H1 (cell line): ENCODE measurements around the gene DYRK1B. TPM values are rescaled to one million over a fixed set of nuclear protein-coding genes. Genes with fewer than 3 reads are reported as not detected.

Experiments
- CTCF ChIA-PET: fragments of 300-600 bp; sonication (Branson Sonifier 250); formaldehyde crosslinking; loops from one replicate; lab custom pipeline; 2021; ENCODE audit not compliant: partially characterized antibody; lab: Charles Lee
- POLR2A ChIA-PET: fragments of 300-600 bp; sonication (Branson Sonifier 250); formaldehyde crosslinking; loops from one replicate; lab custom pipeline; 2021; ENCODE audit warnings: inconsistent platforms; ENCODE audit not compliant: partially characterized antibody; lab: Charles Lee
- DNase-seq, 2 experiments: peaks; one replicate each; pipeline versions ENCODE4 v3.0.0 to v3.0.0-alpha.2; 2010 to 2022; ENCODE audit warnings: low spot score in 2 of 2, low read depth in 1 of 2, mixed read lengths in 1 of 2
- FAIRE-seq: peaks from 2 replicates; lab custom pipeline; 2011; peaks lifted over from hg19 to GRCh38; lab: Jason Lieb, UNC
- H2AFZ ChIP-seq: 2 replicates; pipeline ENCODE4 v1.8.1; 2012; ENCODE audit warnings: low read length, inconsistent platforms
- H2AK5ac ChIP-seq: 2 replicates; pipeline ENCODE4 v1.6.1; 2013; ENCODE audit warnings: low read depth, low read length
- H2BK120ac ChIP-seq: replicated peaks from 2 replicates; pipeline ENCODE3; 2013; ENCODE audit warnings: low read depth, low read length, inconsistent platforms
- H2BK12ac ChIP-seq: 2 replicates; pipeline ENCODE4 v1.6.1; 2013; ENCODE audit warnings: low read depth, low read length
- H2BK15ac ChIP-seq: 2 replicates; pipeline ENCODE4 v1.6.1; 2013; ENCODE audit warnings: low read length
- H2BK20ac ChIP-seq: 2 replicates; pipeline ENCODE4 v1.6.1; 2013; ENCODE audit warnings: low read length
- H2BK5ac ChIP-seq: 2 replicates; pipeline ENCODE4 v1.6.1; 2013; ENCODE audit warnings: low read depth, low read length
- H3K14ac ChIP-seq: 2 replicates; pipeline ENCODE4 v1.6.1; 2013; ENCODE audit warnings: inconsistent platforms; ENCODE audit not compliant: insufficient read length
- H3K18ac ChIP-seq: 2 replicates; pipeline ENCODE4 v1.6.1; 2013; ENCODE audit warnings: low read length; ENCODE audit errors: extremely low read depth
- H3K23ac ChIP-seq: 2 replicates; pipeline ENCODE4 v1.6.1; 2013; ENCODE audit warnings: inconsistent platforms; ENCODE audit not compliant: insufficient read length
- H3K23me2 ChIP-seq: 2 replicates; pipeline ENCODE4 v1.6.1; 2013; ENCODE audit warnings: low read depth, low read length
- H3K27ac ChIP-seq: 2 replicates; pipeline ENCODE4 v1.6.1; 2011; ENCODE audit warnings: low read depth, low read length, inconsistent platforms
- H3K27me3 ChIP-seq, 4 experiments: replicated peaks in 1 of 4; 1 replicate in 1 of 4; 2 replicates in 3 of 4; pipeline versions ENCODE4 v1.6.1 to v1.8.1; 2011 to 2013; ENCODE audit warnings: low read length in 3 of 4, mild to moderate bottlenecking in 3 of 4, inconsistent platforms in 2 of 4, mixed read lengths in 2 of 4, moderate library complexity in 1 of 4; ENCODE audit not compliant: control insufficient read depth in 3 of 4, insufficient read depth in 3 of 4; ENCODE audit errors: extremely low read depth in 1 of 4
- H3K36me3 ChIP-seq, 4 experiments: 2 replicates each; pipeline versions ENCODE4 v1.6.1 to v1.8.1; 2011 to 2013; ENCODE audit warnings: mild to moderate bottlenecking in 4 of 4, low read length in 3 of 4, moderate library complexity in 2 of 4, control low read depth in 1 of 4, inconsistent platforms in 1 of 4; ENCODE audit not compliant: insufficient read depth in 4 of 4, control insufficient read depth in 2 of 4
- H3K4ac ChIP-seq: replicated peaks from 2 replicates; pipeline ENCODE3; 2013; ENCODE audit warnings: low read length, low read depth, mixed read lengths, inconsistent platforms; ENCODE audit not compliant: insufficient read length
- H3K4me1 ChIP-seq, 4 experiments: replicated peaks in 1 of 4; 1 replicate in 1 of 4; 2 replicates in 3 of 4; pipeline versions ENCODE4 v1.6.1 to v1.8.1; 2011 to 2013; ENCODE audit warnings: low read length in 3 of 4, inconsistent platforms in 2 of 4, mixed read lengths in 1 of 4; ENCODE audit not compliant: insufficient read depth in 4 of 4, control insufficient read depth in 3 of 4
- H3K4me2 ChIP-seq, 2 experiments: 2 replicates each; pipeline versions ENCODE4 v1.6.1 to v1.8.1; 2011 to 2013; ENCODE audit warnings: low read depth in 2 of 2, low read length in 2 of 2, control low read depth in 1 of 2, inconsistent platforms in 1 of 2, mild to moderate bottlenecking in 1 of 2; ENCODE audit not compliant: insufficient read depth in 1 of 2
- H3K4me3 ChIP-seq, 4 experiments: fragments of 200-600, 300-600 bp in 1 of 4; sonication (generic), shearing (Covaris generic), sonication (Bioruptor Twin) in 1 of 4; 2 replicates each; pipeline versions ENCODE4 v1.5.1 to v1.8.1; 2011 to 2016; ENCODE audit warnings: low read length in 4 of 4, low read depth in 3 of 4, control low read depth in 2 of 4, inconsistent platforms in 2 of 4, mild to moderate bottlenecking in 2 of 4, mixed read lengths in 1 of 4, moderate library complexity in 1 of 4; ENCODE audit not compliant: insufficient read depth in 2 of 4; ENCODE audit errors: extremely low read depth in 1 of 4
- H3K56ac ChIP-seq: replicated peaks from 2 replicates; pipeline ENCODE3; 2013; ENCODE audit warnings: low read depth, mild to moderate bottlenecking, mixed read lengths, low read length, inconsistent platforms; ENCODE audit not compliant: insufficient read length
- H3K79me1 ChIP-seq: 2 replicates; pipeline ENCODE4 v1.6.1; 2013; ENCODE audit warnings: low read depth, low read length, control low read depth
- H3K79me2 ChIP-seq, 2 experiments: 2 replicates each; pipeline versions ENCODE4 v1.6.1 to v1.8.1; 2012 to 2013; ENCODE audit warnings: low read length in 2 of 2, mild to moderate bottlenecking in 2 of 2, inconsistent platforms in 1 of 2; ENCODE audit not compliant: insufficient read depth in 2 of 2, control insufficient read depth in 1 of 2
- H3K9ac ChIP-seq, 4 experiments: replicated peaks in 1 of 4; 1 replicate in 1 of 4; 2 replicates in 3 of 4; pipeline versions ENCODE4 v1.6.1 to v1.8.1; 2011 to 2013; ENCODE audit warnings: low read depth in 3 of 4, low read length in 3 of 4, control low read depth in 2 of 4, mild to moderate bottlenecking in 2 of 4, moderate library complexity in 2 of 4, inconsistent platforms in 1 of 4; ENCODE audit errors: extremely low read depth in 1 of 4
- H3K9me3 ChIP-seq, 2 experiments: 2 replicates each; pipeline versions ENCODE4 v1.6.1 to v1.8.1; 2012 to 2013; ENCODE audit warnings: mild to moderate bottlenecking in 2 of 2, moderate library complexity in 2 of 2, control low read depth in 1 of 2, inconsistent platforms in 1 of 2, low read depth in 1 of 2, low read length in 1 of 2, mixed read lengths in 1 of 2; ENCODE audit not compliant: insufficient read depth in 2 of 2
- H4K20me1 ChIP-seq, 2 experiments: replicated peaks in 1 of 2; 2 replicates each; pipeline versions ENCODE3 to v1.8.1; 2011 to 2013; ENCODE audit warnings: inconsistent platforms in 2 of 2, low read length in 2 of 2, mild to moderate bottlenecking in 1 of 2; ENCODE audit not compliant: insufficient read depth in 2 of 2, control insufficient read depth in 1 of 2
- H4K5ac ChIP-seq: 2 replicates; pipeline ENCODE4 v1.6.1; 2013; ENCODE audit warnings: low read length, low read depth, mixed read lengths, inconsistent platforms; ENCODE audit not compliant: insufficient read length
- H4K8ac ChIP-seq: 2 replicates; pipeline ENCODE4 v1.8.0; 2013; ENCODE audit warnings: mild to moderate bottlenecking, moderate library complexity, low read length, inconsistent platforms; ENCODE audit not compliant: insufficient read depth; ENCODE audit errors: extremely low read depth
- H4K91ac ChIP-seq: replicated peaks from 2 replicates; pipeline ENCODE3; 2013; ENCODE audit warnings: low read length, mixed read lengths, inconsistent platforms; ENCODE audit not compliant: insufficient read length
- CBX8 ChIP-seq: fragments of 300-800, 300-1000 bp; sonication (generic); IDR thresholded peaks from 2 replicates; pipeline ENCODE4 v1.7.1; 2016; ENCODE audit warnings: low read depth, low read length, borderline replicate concordance
- CREB1 ChIP-seq: IDR thresholded peaks from 2 replicates; pipeline ENCODE4 v1.6.1; 2012; ENCODE audit warnings: inconsistent platforms
- CTBP2 ChIP-seq: IDR thresholded peaks from 2 replicates; pipeline ENCODE4 v1.7.0; 2011; ENCODE audit warnings: borderline replicate concordance, mild to moderate bottlenecking, moderate library complexity, mixed read lengths, low read length; ENCODE audit not compliant: insufficient read depth, insufficient read length
- HDAC2 ChIP-seq, 2 experiments: fragments of 300-600 bp in 1 of 2; sonication (generic) in 1 of 2; IDR thresholded peaks; 2 replicates each; pipeline ENCODE4 v1.6.1; 2011 to 2012; ENCODE audit warnings: low read depth in 2 of 2, low read length in 2 of 2, mild to moderate bottlenecking in 2 of 2, moderate library complexity in 2 of 2, borderline replicate concordance in 1 of 2, inconsistent platforms in 1 of 2
- KDM4A ChIP-seq: IDR thresholded peaks from one replicate; pipeline ENCODE4 v1.7.1; 2012; ENCODE audit warnings: low read depth, mild to moderate bottlenecking, moderate library complexity, low read length, inconsistent platforms; ENCODE audit not compliant: severe bottlenecking
- MAFK ChIP-seq: IDR thresholded peaks from 2 replicates; pipeline ENCODE4 v1.6.1; 2012; ENCODE audit warnings: low read depth, mild to moderate bottlenecking, improper control_type of control experiment, low read length
- NANOG ChIP-seq: IDR thresholded peaks from 2 replicates; pipeline ENCODE4 v1.6.1; 2011; ENCODE audit warnings: low read length, low read depth, mild to moderate bottlenecking, inconsistent platforms; ENCODE audit not compliant: insufficient read depth, poor library complexity, severe bottlenecking
- SAP30 ChIP-seq: fragments of 300-600 bp; sonication (generic); IDR thresholded peaks from 2 replicates; pipeline ENCODE4 v1.7.1; 2012; ENCODE audit warnings: low read length, moderate library complexity, mild to moderate bottlenecking, inconsistent platforms; ENCODE audit not compliant: insufficient read depth, insufficient replicate concordance
- SP1 ChIP-seq: IDR thresholded peaks from 2 replicates; pipeline ENCODE4 v1.6.1; 2011; ENCODE audit warnings: low read depth, low read length
- SP2 ChIP-seq: IDR thresholded peaks from 2 replicates; pipeline ENCODE4 v1.6.1; 2012; ENCODE audit warnings: mild to moderate bottlenecking, low read length, inconsistent platforms
- TEAD4 ChIP-seq: IDR thresholded peaks from 2 replicates; pipeline ENCODE4 v1.6.1; 2012; ENCODE audit warnings: low read depth, low read length, inconsistent platforms, mixed read lengths
- USF2 ChIP-seq: IDR thresholded peaks from 2 replicates; pipeline ENCODE4 v1.6.1; 2011; ENCODE audit warnings: low read length, improper control_type of control experiment
- ZNF274 ChIP-seq: IDR thresholded peaks from 2 replicates; pipeline ENCODE4 v1.7.0; 2012; ENCODE audit warnings: low read length, borderline replicate concordance; ENCODE audit errors: extremely low read depth
- WGBS, 2 experiments: shearing (Covaris generic) in 1 of 2; methylation state at CpG; one replicate each; pipeline versions ENCODE4 v1.1.6 to v1.1.7; 2013 to 2015; ENCODE audit warnings: low lambda C conversion rate in 2 of 2, mixed read lengths in 2 of 2, inconsistent platforms in 1 of 2, low coverage in 1 of 2, missing lambda C conversion rate in 1 of 2; ENCODE audit not compliant: insufficient replicate concordance in 2 of 2, insufficient coverage in 1 of 2, insufficient read length in 1 of 2; ENCODE audit errors: extremely low coverage in 1 of 2, missing lambda C conversion rate in 1 of 2; 5-methylcytosine and 5-hydroxymethylcytosine counted together
- polyA plus RNA-seq, 7 experiments: library from polyadenylated mRNA; depleted of rRNA in 3 of 7; stranded (reverse) in 5 of 7; unstranded in 2 of 7; fragments of >200 nt in 5 of 7; fragments of 200-250 nt in 2 of 7; gene quantifications; 1 replicate in 5 of 7; 2 replicates in 1 of 7; 4 replicates in 1 of 7; pipeline versions ENCODE4 v1.2.1 to v1.2.3, GENCODE V29; 2011 to 2013; ENCODE audit warnings: missing spikeins in 2 of 7, mixed read lengths in 2 of 7
- total RNA-seq: library from RNA; stranded (reverse); fragmentation: NEBNext Ultra II Directional; extraction: Animal tissue kit (Norgen Biotek cat#: 25700); gene quantifications from 2 replicates; pipeline ENCODE4 v1.2.1, GENCODE V29; 2021

Gene DYRK1B
- total and polyA plus RNA-seq, 2 of the 8 experiments (the other 6 are each of a cell fraction or from before 2014, with no cell fraction given), result 6.9 to 14.8 TPM

- no peaks in the 10 kb centered on the region for H3K4me1 ChIP-seq
- DNase-seq (no peak), FAIRE-seq (peak; percentile 68)
- H3K79me2 ChIP-seq, result no peaks in the 10 kb centered on the region
- no peak overlapping the region for H3K4ac ChIP-seq
- no peak overlapping the region for H3K9ac ChIP-seq
- no peaks in the 10 kb centered on the region for H4K20me1 ChIP-seq
- H3K27me3 ChIP-seq, result peaks cover 0 to 2% (median 0%) of the 10 kb centered on the region in 4 experiments; a peak in 1 of 7 replicates
- ChIA-PET POLR2A (no interaction called here), CTCF (no interaction called here)
- no peak overlapping the region for H4K5ac ChIP-seq
- H4K91ac ChIP-seq, result no peak overlapping the region
- no peak overlapping the region for H3K23ac ChIP-seq
- H2AK5ac ChIP-seq, result no peak overlapping the region
- no peak overlapping the region for H2BK120ac ChIP-seq
- no peaks in the 10 kb centered on the region for H3K36me3 ChIP-seq
- 0 out of 2 replicates have a peak overlapping the region, but pooled peaks have one; percentile 18 for H2AFZ ChIP-seq
- H3K4me3 ChIP-seq, result no peak overlapping the region; a peak in 1 of 8 replicates
- no peak overlapping the region for H3K18ac ChIP-seq
- H3K79me1 ChIP-seq, result no peaks in the 10 kb centered on the region
- H3K9me3 ChIP-seq, result no peaks in the 10 kb centered on the region
- H3K56ac ChIP-seq, result no peak overlapping the region
- H3K23me2 ChIP-seq, result no peaks in the 10 kb centered on the region
- WGBS, 2 experiments, result 64% methylated on average over 7 of the region's 11 CpGs; no CpG with 5 or more reads in 1 of the 2 experiments
- no peak overlapping the region for H4K8ac ChIP-seq
- H3K27ac ChIP-seq, result no peak overlapping the region
- no peak overlapping the region for H3K14ac ChIP-seq
- no peak overlapping the region for H2BK15ac ChIP-seq
- no peak overlapping the region for H2BK20ac ChIP-seq
- no peak overlapping the region for H2BK12ac ChIP-seq
- no peak overlapping the region; a peak in 1 of 4 replicates for H3K4me2 ChIP-seq
- TF ChIP-seq CTBP2, result no peak
- TF ChIP-seq KDM4A, result no peak
- no peak for TF ChIP-seq HDAC2 (IDR thresholded peaks at IDR 0.05; ENCODE audit: borderline replicate concordance in 1 of 2, low read depth in 2 of 2, low read length in 2 of 2)
- no peak for TF ChIP-seq NANOG
- no peak for TF ChIP-seq TEAD4
- no peak for TF ChIP-seq SP2
- no peak for TF ChIP-seq SP1
- no peak for TF ChIP-seq CREB1
- no peak for TF ChIP-seq CBX8
- no peak for TF ChIP-seq MAFK
- TF ChIP-seq USF2, result no peak
- TF ChIP-seq ZNF274, result no peak
- no peak for TF ChIP-seq SAP30
- TF ChIP-seq, all 59 proteins: peak for 0
- H2BK5ac ChIP-seq, result no peak overlapping the region
Observed at GRCh38 chr19:39858541-39858940, 24.6 kb upstream of the DYRK1B start.
